Nephron progenitor cell (in vitro differentiated cells): ENCODE measurements around the gene SMYD2.

Source experiments
- DNase-seq: peaks from one replicate; pipeline ENCODE4 v3.0.0; 2021
- H3K27ac Mint-ChIP-seq: 2 replicates; pipeline ENCODE4 v1.8.0; 2021; ENCODE audit warnings: mild to moderate bottlenecking, moderate library complexity, mixed read lengths
- H3K27me3 Mint-ChIP-seq: 2 replicates; pipeline ENCODE4 v1.8.0; 2021; ENCODE audit warnings: mild to moderate bottlenecking, low read depth, mixed read lengths; ENCODE audit not compliant: poor library complexity
- H3K36me3 Mint-ChIP-seq: 2 replicates; pipeline ENCODE4 v1.8.0; 2021; ENCODE audit warnings: low read depth, mixed read lengths
- H3K4me1 Mint-ChIP-seq: 2 replicates; pipeline ENCODE4 v1.8.0; 2021; ENCODE audit warnings: mixed read lengths
- H3K4me3 Mint-ChIP-seq: 2 replicates; pipeline ENCODE4 v1.8.0; 2021; ENCODE audit warnings: mild to moderate bottlenecking, moderate library complexity, mixed read lengths
- H3K9me3 Mint-ChIP-seq: 2 replicates; pipeline ENCODE4 v1.8.0; 2021; ENCODE audit warnings: mild to moderate bottlenecking, moderate library complexity, mixed read lengths
- TF ChIP-seq, protein P1 (sequence below): fragments of 200-600 bp; sonication (generic); IDR thresholded peaks from 2 replicates; pipeline ENCODE4 v1.5.0; 2021; ENCODE audit warnings: antibody characterized with exemption

The SMYD2 gene

DNA sequence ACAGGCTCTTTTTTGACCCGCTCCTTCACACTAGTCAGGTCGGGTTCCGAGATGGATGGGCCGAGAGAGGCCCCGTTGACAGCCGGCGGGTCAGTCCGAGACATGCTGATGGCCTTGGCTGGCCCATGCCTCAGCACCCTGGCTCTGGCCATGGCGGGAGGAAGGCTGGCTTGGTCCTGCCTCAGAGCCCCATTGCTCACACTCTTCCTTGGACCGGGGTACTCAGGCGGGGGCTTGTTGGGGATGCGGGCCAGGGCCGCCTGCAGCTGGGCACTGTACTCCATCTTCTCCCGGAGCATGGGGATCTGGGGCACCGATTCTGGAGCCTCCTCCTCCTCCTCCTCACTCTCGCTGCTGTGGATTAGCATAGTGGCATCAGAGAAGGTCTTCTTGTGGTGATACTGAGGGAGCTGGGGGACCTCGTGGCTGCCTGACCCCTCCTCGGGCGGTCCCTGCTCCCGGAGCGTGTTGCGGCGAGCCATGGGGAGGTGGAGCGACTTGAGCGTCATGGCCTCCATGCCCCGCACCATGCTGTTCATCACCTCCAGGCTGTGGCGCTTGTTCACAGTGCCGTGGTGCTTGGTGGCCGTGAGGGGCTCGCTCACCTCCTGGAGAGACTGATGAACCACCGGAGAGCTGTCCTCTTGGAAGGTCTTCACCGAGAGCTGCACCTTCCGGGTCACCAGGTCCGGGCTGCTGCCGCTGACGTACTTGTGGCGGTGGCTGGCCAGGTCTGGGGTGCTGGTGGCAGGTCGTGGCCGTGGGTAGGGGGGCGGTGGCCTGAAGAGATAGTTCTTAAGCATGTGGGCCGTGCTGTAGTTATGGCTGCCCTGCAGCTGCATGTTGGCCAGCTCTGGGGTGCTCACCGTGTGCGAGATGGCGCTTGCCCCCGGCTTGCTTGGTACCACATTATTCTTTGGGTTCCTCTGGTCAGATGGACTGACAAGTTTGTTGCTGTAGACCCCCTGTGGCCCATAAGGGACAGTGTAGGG is 102.7 kb downstream of the SMYD2 start:
- TF ChIP-seq, protein P1, sequence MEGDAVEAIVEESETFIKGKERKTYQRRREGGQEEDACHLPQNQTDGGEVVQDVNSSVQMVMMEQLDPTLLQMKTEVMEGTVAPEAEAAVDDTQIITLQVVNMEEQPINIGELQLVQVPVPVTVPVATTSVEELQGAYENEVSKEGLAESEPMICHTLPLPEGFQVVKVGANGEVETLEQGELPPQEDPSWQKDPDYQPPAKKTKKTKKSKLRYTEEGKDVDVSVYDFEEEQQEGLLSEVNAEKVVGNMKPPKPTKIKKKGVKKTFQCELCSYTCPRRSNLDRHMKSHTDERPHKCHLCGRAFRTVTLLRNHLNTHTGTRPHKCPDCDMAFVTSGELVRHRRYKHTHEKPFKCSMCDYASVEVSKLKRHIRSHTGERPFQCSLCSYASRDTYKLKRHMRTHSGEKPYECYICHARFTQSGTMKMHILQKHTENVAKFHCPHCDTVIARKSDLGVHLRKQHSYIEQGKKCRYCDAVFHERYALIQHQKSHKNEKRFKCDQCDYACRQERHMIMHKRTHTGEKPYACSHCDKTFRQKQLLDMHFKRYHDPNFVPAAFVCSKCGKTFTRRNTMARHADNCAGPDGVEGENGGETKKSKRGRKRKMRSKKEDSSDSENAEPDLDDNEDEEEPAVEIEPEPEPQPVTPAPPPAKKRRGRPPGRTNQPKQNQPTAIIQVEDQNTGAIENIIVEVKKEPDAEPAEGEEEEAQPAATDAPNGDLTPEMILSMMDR, result no peak
- no peaks in the 10 kb centered on the region for H3K9me3 Mint-ChIP-seq
- no peak for DNase-seq
- no peak overlapping the region for H3K27ac Mint-ChIP-seq
- H3K36me3 Mint-ChIP-seq, result peaks cover 82% of the 10 kb centered on the region
- no peak overlapping the region for H3K4me3 Mint-ChIP-seq
- peaks cover 5% of the 10 kb centered on the region for H3K27me3 Mint-ChIP-seq
- H3K4me1 Mint-ChIP-seq, result peaks cover 29% of the 10 kb centered on the region

DNA sequence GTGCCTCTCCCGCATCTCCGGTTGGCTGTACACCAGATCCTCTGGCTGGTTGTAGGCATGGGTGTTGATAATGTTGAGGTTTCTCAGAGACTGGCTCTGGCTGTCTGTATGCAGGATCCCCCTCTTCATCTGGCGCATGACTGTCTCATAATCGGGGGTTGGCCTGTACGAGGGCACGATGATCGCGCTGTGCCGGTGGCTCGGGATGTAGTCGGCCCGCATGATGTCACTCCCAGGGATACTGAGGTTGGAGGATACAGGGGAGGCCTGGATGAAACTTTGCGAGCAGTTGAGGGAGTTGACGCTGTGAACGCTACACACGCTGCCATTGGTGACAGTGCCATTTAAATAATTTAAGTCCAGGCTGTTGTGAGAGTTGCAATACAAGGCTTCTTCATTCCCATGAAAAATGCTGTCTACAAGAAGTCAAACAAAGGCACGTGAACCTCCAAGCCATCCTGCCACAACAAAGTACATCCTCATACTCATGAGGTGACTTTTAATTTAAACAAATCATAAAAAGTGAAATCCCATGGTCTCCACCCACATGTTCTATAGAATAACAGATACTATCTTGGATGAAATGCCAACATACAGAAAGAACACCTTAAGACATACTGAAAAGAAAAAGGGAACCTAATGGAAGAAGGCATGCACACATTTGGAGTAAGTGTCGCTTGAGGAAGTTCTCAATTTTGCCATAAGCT is 103.6 kb downstream of the SMYD2 start:
- Mint-ChIP-seq H3K27ac (no peak overlapping the region), H3K4me1 (peaks cover 20% of the 10 kb centered on the region), H3K27me3 (peaks cover 5% of the 10 kb centered on the region), H3K9me3 (no peaks in the 10 kb centered on the region), H3K36me3 (peaks cover 80% of the 10 kb centered on the region), H3K4me3 (no peak overlapping the region)
- DNase-seq, result no peak
- TF ChIP-seq, protein P1, result no peak

DNA sequence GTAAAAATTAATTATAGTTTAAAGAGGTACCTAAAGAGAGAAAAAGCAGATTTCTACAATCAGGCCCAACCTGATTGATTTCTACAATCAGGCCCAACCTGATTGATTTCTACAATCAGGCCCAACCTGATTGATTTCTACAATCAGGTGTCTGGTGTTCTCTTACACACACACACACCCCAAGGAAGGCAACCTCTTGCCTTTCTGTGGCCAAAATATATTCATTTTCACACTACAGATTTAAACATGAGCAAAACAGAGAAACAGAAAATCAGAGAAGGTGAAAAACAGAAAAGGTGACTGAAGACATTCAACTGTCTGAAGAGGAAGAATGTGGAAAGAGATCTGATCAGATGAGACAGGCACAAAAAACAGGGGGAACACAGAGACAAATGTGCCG is 104.5 kb downstream of the SMYD2 start:
- Mint-ChIP-seq H3K4me1 (peaks cover 11% of the 10 kb centered on the region), H3K4me3 (no peak overlapping the region), H3K27me3 (peaks cover 5% of the 10 kb centered on the region), H3K9me3 (no peaks in the 10 kb centered on the region), H3K36me3 (peaks cover 76% of the 10 kb centered on the region), H3K27ac (no peak overlapping the region)
- DNase-seq, result no peak
- TF ChIP-seq, protein P1, result no peak

DNA sequence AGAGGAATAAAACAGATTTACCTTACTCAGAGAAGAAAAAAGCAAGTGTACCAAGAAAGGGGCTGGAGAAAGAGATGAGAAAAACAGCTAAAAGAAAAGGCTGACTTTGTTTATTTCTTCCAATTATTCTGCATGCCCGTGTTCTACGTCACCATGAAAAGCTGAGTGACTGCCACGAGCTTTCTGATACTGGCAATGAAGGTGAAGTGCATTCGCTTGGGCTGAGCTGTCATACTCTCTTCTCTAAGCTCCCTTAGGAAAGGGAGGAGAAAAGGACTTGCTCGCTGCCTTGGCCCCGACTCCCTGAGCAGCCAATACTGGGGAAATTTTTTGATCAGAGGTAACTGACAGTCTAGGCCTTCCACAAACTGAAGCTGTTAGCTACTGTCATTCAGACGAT is 105.4 kb downstream of the SMYD2 start:
- no peak overlapping the region for H3K27ac Mint-ChIP-seq

More for the DNA sequence above, 105.4 kb downstream of the SMYD2 start:
- H3K36me3 Mint-ChIP-seq, result peaks cover 73% of the 10 kb centered on the region
- H3K27me3 Mint-ChIP-seq, result peaks cover 5% of the 10 kb centered on the region
- no peak overlapping the region for H3K4me3 Mint-ChIP-seq
- H3K9me3 Mint-ChIP-seq, result no peaks in the 10 kb centered on the region
- TF ChIP-seq, protein P1, result no peak
- H3K4me1 Mint-ChIP-seq, result peaks cover 2% of the 10 kb centered on the region
- no peak for DNase-seq
